SK-N-SH (cell line): ENCODE data around the gene IFNA8.
"Not testable (repeated sequence)": the region's sequence is repeated elsewhere in the genome, so short reads cannot be mapped to it uniquely, and the experiment has no call there.

Source experiments
- EP300 ChIP-seq, 2 experiments: IDR thresholded peaks; 2 replicates each; pipeline versions ENCODE4 v1.4.0 to v1.6.1; 2012; ENCODE audit warnings: borderline replicate concordance in 1 of 2, low read depth in 1 of 2, low read length in 1 of 2
- EZH2phosphoT487 ChIP-seq: fragments of 200-600 bp; sonication (generic); IDR thresholded peaks from 2 replicates; pipeline ENCODE4 v1.6.1; 2017; ENCODE audit warnings: low read depth, mixed run types, mild to moderate bottlenecking, antibody characterized with exemption, moderate library complexity, borderline replicate concordance
- POLR2AphosphoS5 ChIP-seq: IDR thresholded peaks from 2 replicates; pipeline ENCODE4 v1.6.1; 2012; ENCODE audit warnings: low read depth, low read length
- TCF12 ChIP-seq: IDR thresholded peaks from 2 replicates; pipeline ENCODE4 v1.4.0; 2012
- TF ChIP-seq, protein P1 (sequence below): IDR thresholded peaks from 2 replicates; pipeline ENCODE4 v1.6.1; 2012; ENCODE audit warnings: mild to moderate bottlenecking, low read depth, low read length, moderate library complexity
- TF ChIP-seq, protein P2 (sequence below): fragments of 200-600 bp; sonication (generic); IDR thresholded peaks from 2 replicates; pipeline ENCODE4 v1.6.1; 2017; ENCODE audit warnings: antibody characterized with exemption, mild to moderate bottlenecking, moderate library complexity

DNA sequence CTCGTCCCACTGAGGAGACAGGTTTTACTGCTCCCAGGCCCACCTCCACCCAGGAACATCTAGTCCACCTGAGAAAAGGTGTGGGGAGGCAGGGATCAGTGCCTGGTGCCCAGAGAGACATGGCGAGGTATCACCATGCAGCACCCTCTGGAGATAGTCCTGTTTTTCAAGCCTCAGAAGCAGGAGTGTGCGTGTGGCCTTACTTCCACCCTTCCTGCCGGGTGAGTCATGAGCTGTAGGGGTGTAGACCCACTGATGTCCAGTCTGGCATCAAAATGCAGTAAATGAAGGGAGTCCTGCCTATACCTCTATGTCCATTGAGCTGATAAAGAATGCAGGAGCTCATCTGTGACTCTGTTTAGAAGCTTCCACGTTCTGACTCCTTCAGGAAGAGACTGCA lies 40.4 kb downstream of the IFNA8 start:
- not testable (repeated sequence) for TF ChIP-seq TCF12; EZH2phosphoT487; EP300 (IDR thresholded peaks at IDR 0.05; ENCODE audit: borderline replicate concordance in 1 of 2, low read depth in 1 of 2, low read length in 1 of 2); POLR2AphosphoS5
- TF ChIP-seq, protein P1, sequence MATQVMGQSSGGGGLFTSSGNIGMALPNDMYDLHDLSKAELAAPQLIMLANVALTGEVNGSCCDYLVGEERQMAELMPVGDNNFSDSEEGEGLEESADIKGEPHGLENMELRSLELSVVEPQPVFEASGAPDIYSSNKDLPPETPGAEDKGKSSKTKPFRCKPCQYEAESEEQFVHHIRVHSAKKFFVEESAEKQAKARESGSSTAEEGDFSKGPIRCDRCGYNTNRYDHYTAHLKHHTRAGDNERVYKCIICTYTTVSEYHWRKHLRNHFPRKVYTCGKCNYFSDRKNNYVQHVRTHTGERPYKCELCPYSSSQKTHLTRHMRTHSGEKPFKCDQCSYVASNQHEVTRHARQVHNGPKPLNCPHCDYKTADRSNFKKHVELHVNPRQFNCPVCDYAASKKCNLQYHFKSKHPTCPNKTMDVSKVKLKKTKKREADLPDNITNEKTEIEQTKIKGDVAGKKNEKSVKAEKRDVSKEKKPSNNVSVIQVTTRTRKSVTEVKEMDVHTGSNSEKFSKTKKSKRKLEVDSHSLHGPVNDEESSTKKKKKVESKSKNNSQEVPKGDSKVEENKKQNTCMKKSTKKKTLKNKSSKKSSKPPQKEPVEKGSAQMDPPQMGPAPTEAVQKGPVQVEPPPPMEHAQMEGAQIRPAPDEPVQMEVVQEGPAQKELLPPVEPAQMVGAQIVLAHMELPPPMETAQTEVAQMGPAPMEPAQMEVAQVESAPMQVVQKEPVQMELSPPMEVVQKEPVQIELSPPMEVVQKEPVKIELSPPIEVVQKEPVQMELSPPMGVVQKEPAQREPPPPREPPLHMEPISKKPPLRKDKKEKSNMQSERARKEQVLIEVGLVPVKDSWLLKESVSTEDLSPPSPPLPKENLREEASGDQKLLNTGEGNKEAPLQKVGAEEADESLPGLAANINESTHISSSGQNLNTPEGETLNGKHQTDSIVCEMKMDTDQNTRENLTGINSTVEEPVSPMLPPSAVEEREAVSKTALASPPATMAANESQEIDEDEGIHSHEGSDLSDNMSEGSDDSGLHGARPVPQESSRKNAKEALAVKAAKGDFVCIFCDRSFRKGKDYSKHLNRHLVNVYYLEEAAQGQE: not testable (repeated sequence)
- TF ChIP-seq, protein P2, sequence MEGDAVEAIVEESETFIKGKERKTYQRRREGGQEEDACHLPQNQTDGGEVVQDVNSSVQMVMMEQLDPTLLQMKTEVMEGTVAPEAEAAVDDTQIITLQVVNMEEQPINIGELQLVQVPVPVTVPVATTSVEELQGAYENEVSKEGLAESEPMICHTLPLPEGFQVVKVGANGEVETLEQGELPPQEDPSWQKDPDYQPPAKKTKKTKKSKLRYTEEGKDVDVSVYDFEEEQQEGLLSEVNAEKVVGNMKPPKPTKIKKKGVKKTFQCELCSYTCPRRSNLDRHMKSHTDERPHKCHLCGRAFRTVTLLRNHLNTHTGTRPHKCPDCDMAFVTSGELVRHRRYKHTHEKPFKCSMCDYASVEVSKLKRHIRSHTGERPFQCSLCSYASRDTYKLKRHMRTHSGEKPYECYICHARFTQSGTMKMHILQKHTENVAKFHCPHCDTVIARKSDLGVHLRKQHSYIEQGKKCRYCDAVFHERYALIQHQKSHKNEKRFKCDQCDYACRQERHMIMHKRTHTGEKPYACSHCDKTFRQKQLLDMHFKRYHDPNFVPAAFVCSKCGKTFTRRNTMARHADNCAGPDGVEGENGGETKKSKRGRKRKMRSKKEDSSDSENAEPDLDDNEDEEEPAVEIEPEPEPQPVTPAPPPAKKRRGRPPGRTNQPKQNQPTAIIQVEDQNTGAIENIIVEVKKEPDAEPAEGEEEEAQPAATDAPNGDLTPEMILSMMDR: not testable (repeated sequence)
